GM23248 (cell line): ENCODE results near the gene HBM.
A peak's percentile ranks its signal among the peaks of the same experiment; 100 is the strongest.

Experiments
- EZH2 ChIP-seq: fragments of 200-600 bp; sonication (generic); IDR thresholded peaks from 2 replicates; pipeline ENCODE4 v1.6.1; 2018; ENCODE audit warnings: antibody characterized with exemption, mild to moderate bottlenecking; ENCODE audit not compliant: insufficient read depth, poor library complexity, severe bottlenecking
- EZH2phosphoT487 ChIP-seq: fragments of 200-600 bp; sonication (generic); IDR thresholded peaks from 2 replicates; pipeline ENCODE4 v1.6.1; 2018; ENCODE audit warnings: antibody characterized with exemption, moderate library complexity, mild to moderate bottlenecking, low read depth; ENCODE audit not compliant: insufficient read depth

DNA sequence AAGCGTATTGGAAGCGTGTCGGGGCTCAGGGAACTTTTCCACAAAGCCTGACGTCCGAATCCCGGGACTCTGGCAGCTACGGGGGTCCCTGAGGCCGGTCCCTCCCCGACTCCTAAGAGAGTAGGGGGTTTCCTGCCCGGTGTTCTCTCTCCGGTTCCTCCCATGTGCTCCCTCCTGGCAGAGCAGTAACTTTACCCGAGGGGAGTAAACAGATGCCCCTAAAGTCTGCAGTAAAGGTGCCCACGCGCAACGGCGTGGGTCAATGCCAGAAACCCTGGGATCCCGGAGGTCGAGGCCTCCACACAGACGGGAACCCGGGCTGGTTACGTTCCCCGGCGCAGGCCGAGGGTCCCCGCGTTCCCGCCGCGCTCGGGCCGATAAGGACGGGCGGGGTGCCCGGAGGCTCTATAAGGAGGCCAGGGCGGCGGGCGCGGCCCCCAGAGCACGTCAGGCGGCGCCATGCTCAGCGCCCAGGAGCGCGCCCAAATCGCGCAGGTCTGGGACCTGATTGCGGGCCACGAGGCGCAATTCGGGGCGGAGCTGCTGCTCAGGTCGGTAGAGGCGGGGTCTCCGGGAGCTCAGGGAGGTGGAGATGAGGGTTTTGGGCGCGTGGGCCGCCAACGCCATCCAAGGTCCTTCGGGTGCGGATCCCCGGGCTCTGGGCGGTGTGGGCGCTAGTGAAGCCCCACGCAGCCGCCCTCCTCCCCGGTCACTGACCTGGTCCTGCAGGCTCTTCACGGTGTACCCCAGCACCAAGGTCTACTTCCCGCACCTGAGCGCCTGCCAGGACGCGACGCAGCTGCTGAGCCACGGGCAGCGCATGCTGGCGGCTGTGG, at the start of gene HBM:
- peak; percentile 88 for TF ChIP-seq EZH2
- TF ChIP-seq EZH2phosphoT487: 0 out of 2 replicates have a peak, but pooled peaks have one; percentile 55
